Measurements from ENCODE around the gene ZFP90.

Gene ZFP90

DNA sequence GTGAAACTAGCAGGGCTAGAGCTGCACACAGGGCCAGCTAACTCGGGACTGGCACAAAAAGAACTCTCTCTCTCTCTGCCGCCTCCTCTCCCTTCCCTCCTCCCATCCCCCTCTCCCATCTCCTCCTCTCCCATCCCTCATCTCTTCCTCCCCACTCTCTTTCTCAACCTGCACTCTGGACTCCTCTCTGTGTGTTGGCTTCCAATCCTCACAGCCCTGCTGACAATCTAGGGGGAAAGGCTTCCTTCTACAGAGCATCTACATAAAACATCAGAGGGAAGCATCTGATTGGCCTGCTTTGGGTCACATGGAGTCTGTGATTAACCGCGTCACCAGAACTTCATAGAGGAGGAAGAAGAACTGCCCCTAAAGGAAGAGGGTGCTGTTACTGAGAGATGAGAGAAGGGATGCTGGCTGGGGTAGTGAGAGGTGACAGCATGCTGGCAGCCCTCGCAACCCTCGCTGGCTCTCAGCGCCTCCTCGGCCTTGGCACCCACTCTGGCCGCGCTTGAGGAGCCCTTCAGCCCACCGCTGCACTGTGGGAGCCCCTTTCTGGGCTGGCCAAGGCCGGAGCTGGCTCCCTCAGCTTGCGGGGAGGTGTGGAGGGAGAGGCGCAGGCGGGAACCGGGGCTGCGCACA lies 12.8 kb upstream of the ZFP90 start:
- POLR2A ChIA-PET = no interaction called here
- DNase-seq (ENCODE audit: extremely low spot score) = no peak
- TF ChIP-seq FOXK2 (IDR thresholded peaks at IDR 0.05) (no peak), ELF4 (IDR thresholded peaks at IDR 0.05) (no peak), ZNF384 (IDR thresholded peaks at IDR 0.05) (no peak)
- TF ChIP-seq, protein P1, sequence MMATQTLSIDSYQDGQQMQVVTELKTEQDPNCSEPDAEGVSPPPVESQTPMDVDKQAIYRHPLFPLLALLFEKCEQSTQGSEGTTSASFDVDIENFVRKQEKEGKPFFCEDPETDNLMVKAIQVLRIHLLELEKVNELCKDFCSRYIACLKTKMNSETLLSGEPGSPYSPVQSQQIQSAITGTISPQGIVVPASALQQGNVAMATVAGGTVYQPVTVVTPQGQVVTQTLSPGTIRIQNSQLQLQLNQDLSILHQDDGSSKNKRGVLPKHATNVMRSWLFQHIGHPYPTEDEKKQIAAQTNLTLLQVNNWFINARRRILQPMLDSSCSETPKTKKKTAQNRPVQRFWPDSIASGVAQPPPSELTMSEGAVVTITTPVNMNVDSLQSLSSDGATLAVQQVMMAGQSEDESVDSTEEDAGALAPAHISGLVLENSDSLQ (IDR thresholded peaks at IDR 0.05) = no peak
- CTCF ChIA-PET = no interaction called here

DNA sequence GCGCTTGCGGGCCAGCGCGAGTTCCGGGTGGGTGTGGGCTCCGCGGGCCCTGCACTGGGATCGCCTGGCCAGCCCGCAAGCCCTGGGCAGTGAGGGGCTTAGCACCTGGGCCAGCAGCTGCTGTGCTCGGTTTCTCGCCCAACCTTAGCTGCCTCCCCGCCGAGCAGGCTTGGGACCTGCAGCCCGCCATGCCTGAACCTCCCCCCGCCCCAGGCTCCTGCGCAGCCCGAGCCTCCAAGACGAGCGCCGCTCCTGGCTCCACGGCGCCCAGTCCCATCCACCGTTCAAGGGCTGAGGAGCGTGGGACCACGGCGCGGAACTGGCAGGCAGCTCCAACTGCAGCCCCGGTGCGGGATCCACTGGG lies 12.3 kb upstream of the ZFP90 start:
- CTCF ChIA-PET = no interaction called here

DNA sequence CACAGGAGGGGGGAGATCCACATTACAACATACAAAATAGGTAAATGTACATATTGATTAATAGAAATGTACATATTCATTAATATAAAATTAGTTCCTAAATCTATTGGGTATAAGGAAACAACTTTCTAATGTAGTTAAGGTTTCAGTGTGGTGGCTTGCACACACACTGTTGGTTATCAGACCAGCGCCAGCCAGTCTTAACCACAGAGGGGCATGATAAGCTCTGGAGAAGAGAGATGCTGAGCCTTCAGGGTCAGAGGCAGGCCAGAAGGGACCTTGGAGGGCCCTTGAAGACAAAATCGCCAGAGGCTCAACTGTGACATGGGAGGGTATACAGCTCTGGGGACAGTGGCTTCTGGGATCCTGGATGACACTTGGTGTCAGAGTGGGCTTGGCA lies 10.9 kb upstream of the ZFP90 start:
- DNase-seq (ENCODE audit: extremely low spot score) = no peak
- POLR2A ChIA-PET = no interaction called here
- CTCF ChIA-PET = interaction anchor here (0.5 to 1.3 kb wide), 5 partner anchors 10 to 374 kb away, joined by 3 to 4 read pairs (median 3); no protein-coding TSS in a partner anchor

More for the DNA sequence above, 12.3 kb upstream of the ZFP90 start:
- POLR2A ChIA-PET = no interaction called here
- no peak for DNase-seq (ENCODE audit: extremely low spot score)
- TF ChIP-seq FOXM1 (IDR thresholded peaks at IDR 0.05; ENCODE audit: borderline replicate concordance) = no peak
- TF ChIP-seq, protein P1 (IDR thresholded peaks at IDR 0.05) = no peak
- TF ChIP-seq FOXK2 (IDR thresholded peaks at IDR 0.05) = no peak
- TF ChIP-seq ARNT (IDR thresholded peaks at IDR 0.05) = no peak
- TF ChIP-seq NFRKB (IDR thresholded peaks at IDR 0.05) = no peak
- no peak for TF ChIP-seq FOXA1 (IDR thresholded peaks at IDR 0.05)
- TF ChIP-seq BHLHE40 (IDR thresholded peaks at IDR 0.05; ENCODE audit: borderline replicate concordance) = no peak
- TF ChIP-seq L3MBTL2 (conservative IDR thresholded peaks at IDR 0.05) = no peak
- TF ChIP-seq CTBP1 (IDR thresholded peaks at IDR 0.05; ENCODE audit: borderline replicate concordance) = no peak
- TF ChIP-seq ZNF384 (IDR thresholded peaks at IDR 0.05) = no peak
- TF ChIP-seq SP1 (IDR thresholded peaks at IDR 0.05) = no peak
- TF ChIP-seq ELF4 (IDR thresholded peaks at IDR 0.05) = no peak
- TF ChIP-seq HDGF (IDR thresholded peaks at IDR 0.05; ENCODE audit: borderline replicate concordance) = no peak
- TF ChIP-seq TARDBP (IDR thresholded peaks at IDR 0.05) = no peak
- no peak for TF ChIP-seq SUZ12 (IDR thresholded peaks at IDR 0.05)
- TF ChIP-seq LEF1 (IDR thresholded peaks at IDR 0.05; ENCODE audit: borderline replicate concordance) = no peak

DNA sequence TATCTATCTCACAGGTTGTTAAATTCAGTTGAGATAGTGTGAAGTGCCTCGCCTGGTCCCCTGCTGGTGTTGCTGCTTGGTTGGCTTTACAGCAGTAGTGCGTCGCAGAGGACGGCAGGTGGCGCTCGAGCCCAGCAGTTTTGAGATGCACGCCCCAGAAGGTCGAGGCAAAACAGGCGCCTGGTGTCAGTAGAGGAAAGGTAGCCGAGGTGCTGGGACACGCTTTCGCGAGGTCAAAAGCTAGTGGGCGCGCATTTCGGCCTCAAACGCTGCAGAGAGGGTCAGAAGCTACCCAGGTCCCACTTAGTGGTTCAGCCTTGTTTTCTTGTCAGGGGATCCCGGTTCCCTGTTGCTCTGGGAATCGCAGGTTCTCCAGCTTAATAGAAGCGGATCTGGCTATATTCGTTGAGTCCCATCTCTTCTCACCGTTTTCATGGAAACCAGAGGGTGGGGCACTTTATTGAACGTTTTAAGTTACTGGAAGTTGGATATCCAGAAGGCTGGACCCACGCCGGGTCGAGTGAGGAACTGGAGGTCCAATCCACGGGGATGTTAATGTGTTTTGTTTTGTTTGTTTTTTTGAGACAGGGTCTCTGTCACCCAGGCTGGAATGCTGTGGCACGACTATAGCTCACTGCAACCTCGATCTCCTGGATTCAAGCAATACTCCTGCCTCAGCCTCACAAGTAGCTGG lies 10.3 kb upstream of the ZFP90 start:
- TF ChIP-seq SUZ12 (IDR thresholded peaks at IDR 0.05) (no peak), HDGF (IDR thresholded peaks at IDR 0.05; ENCODE audit: borderline replicate concordance) (no peak), L3MBTL2 (conservative IDR thresholded peaks at IDR 0.05) (peak; percentile 70)
- CTCF ChIA-PET = interaction anchor here (0.5 to 1.3 kb wide), 6 partner anchors 9 to 597 kb away, joined by 3 to 4 read pairs (median 3); no protein-coding TSS in a partner anchor
- POLR2A ChIA-PET = no interaction called here
- peak; percentile 85 for DNase-seq (ENCODE audit: extremely low spot score)

More for the DNA sequence above, 10.9 kb upstream of the ZFP90 start:
- no peak for TF ChIP-seq FOXA1 (IDR thresholded peaks at IDR 0.05)

DNA sequence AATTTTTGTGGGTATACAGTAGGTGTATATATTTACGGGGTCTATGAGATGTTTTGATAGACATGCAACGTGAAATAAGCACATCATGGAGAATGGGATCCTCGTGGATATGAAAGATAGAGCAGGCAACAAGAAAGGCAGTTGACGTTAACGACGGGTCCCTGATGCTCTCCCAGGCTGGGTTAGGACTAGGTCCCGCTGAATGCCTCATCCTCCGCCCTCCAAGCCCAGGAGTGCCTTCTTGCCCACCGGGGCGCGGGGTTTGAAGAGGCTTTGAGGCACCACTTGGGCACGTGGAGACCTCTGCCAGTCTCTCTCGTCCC lies 9.5 kb upstream of the ZFP90 start:
- ChIA-PET CTCF (interaction anchor here (0.8 to 1.1 kb wide), 3 partner anchors 15 to 197 kb away, joined by 4 read pairs; no protein-coding TSS in a partner anchor), POLR2A (interaction anchor here (0.6 to 1.4 kb wide), 3 partner anchors 9 to 61 kb away, joined by 3 to 6 read pairs (median 3); partner anchors contain the start of gene ZFP90)
- peak; percentile 19 for DNase-seq (ENCODE audit: extremely low spot score)
- TF ChIP-seq BHLHE40 (IDR thresholded peaks at IDR 0.05; ENCODE audit: borderline replicate concordance) (no peak), LEF1 (IDR thresholded peaks at IDR 0.05; ENCODE audit: borderline replicate concordance) (no peak), TARDBP (IDR thresholded peaks at IDR 0.05) (no peak), ZNF384 (IDR thresholded peaks at IDR 0.05) (no peak), HDGF (IDR thresholded peaks at IDR 0.05; ENCODE audit: borderline replicate concordance) (no peak), FOXK2 (IDR thresholded peaks at IDR 0.05) (no peak)

DNA sequence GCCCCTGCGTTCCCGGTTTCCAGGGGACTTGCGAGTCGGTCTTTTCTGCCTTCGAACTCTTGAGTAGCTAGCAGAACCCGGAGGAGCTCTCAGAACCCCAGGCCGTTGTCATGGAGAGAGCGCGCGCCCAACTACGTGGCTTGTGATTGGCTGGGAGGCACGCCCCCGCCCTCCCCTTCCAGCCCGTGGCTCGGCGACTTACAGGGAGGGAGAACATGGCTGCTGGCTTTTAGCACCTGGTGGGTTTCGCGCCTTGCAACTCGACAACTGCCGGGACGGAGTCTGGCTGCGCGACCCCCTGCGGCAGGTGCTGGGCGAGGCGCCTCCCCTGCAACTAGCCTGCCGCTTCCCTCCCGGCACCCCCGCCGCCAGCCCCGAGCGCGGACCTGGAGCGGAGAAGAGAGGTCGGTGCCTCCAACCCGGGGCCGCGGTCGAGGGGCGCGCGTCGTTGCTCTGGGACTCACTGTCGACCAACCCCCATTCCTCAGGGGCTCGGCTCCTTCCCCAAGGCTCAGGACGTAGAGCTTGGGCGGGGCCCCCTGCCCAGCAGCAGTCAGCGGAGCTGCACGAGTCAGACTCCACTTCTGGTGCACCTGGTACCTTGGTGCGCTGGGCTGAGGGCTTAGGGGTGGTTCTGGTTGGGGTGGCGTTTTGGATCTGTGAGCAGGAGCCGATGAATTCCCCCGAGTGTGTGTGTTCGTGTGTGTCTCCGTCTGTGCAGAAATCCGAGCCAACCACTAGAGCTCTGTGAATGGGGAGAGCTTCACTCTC lies 9.0 kb upstream of the ZFP90 start:
- ChIA-PET CTCF (interaction anchor here (0.8 to 1.5 kb wide), 2 partner anchors 9 to 15 kb away, joined by 4 to 7 read pairs; no protein-coding TSS in a partner anchor), POLR2A (interaction anchor here (0.6 to 1.4 kb wide), 3 partner anchors 9 to 60 kb away, joined by 3 to 6 read pairs (median 3); partner anchors contain the start of gene ZFP90)
- TF ChIP-seq L3MBTL2 (conservative IDR thresholded peaks at IDR 0.05) (peak; percentile 98), ARNT (IDR thresholded peaks at IDR 0.05) (no peak)
- DNase-seq (ENCODE audit: extremely low spot score) = peak; percentile 92

DNA sequence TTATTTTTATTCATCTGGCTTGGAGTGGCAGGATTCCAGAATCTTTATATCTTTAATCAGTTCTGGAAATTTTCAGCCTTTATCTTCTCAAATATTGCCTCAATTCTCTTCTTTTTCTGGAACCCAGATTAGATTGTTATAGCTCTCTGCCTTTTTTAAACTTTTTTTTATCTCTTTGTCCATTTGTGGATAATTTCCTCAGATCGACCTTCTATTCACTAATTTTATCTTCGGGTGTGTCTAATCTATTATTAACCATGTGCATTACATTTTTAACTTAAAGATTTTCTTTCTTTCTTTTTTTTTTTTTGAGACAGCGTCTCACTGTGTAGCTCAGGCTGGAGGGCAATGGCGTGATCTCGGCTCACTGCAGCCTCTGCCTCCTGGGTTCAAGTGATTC lies 5.2 kb upstream of the ZFP90 start:
- TF ChIP-seq CTBP1 (IDR thresholded peaks at IDR 0.05; ENCODE audit: borderline replicate concordance) (no peak), ELF4 (IDR thresholded peaks at IDR 0.05) (no peak), BHLHE40 (IDR thresholded peaks at IDR 0.05; ENCODE audit: borderline replicate concordance) (no peak), FOXM1 (IDR thresholded peaks at IDR 0.05; ENCODE audit: borderline replicate concordance) (no peak), FOXK2 (IDR thresholded peaks at IDR 0.05) (no peak), NFRKB (IDR thresholded peaks at IDR 0.05) (no peak)
- no peak for DNase-seq (ENCODE audit: extremely low spot score)
- ChIA-PET POLR2A (no interaction called here), CTCF (interaction anchor here (0.6 kb wide), 1 partner anchor 9 kb away, joined by 3 read pairs; no protein-coding TSS in a partner anchor)

Data from HEK293T (cell line).